Measurements from ENCODE around the gene TNKS2. TPM values are rescaled to one million over a fixed set of nuclear protein-coding genes. Genes with fewer than 3 reads are reported as not detected.

TNKS2 gene
- total RNA-seq, 3 donors from 2014 or later (not counting 1 experiment from before 2014, with no cell fraction given) = 47.0 to 50.9 (median 47.9) TPM

GRCh38 chr10:91910467-91910866 lies 112.2 kb downstream of the TNKS2 start:
- WGBS (ENCODE audit: insufficient coverage) = 93% methylated on average over 3 of the region's 4 CpGs
- intact Hi-C loops (cut with micrococcal nuclease) = no loop called here
- H3K4me1 ChIP-seq (ENCODE audit: control insufficient read depth, insufficient read depth, low read length) = peaks cover 16% of the 10 kb centered on the region
- no peaks in the 10 kb centered on the region for H3K36me3 Mint-ChIP-seq
- H3K4me1 Mint-ChIP-seq = peaks cover 26% of the 10 kb centered on the region in 2 donors
- H3K27ac Mint-ChIP-seq = no peak overlapping the region
- ATAC-seq = no peak
- TF ChIP-seq CTCF (IDR thresholded peaks at IDR 0.05) = no peak
- H3K4me3 Mint-ChIP-seq = peak overlapping the region; percentile 31
- H3K27me3 ChIP-seq (ENCODE audit: control insufficient read depth, insufficient read depth, low read length) = peaks cover 7% of the 10 kb centered on the region
- peaks cover 6 to 15% of the 10 kb centered on the region in 2 donors for H3K27me3 Mint-ChIP-seq (ENCODE audit: low read depth in 2 of 2)
- DNase-seq = no peak
- no peaks in the 10 kb centered on the region for H3K9me3 ChIP-seq (ENCODE audit: control insufficient read depth, insufficient read depth, low read length)
- no peak overlapping the region for H3K4me3 ChIP-seq (ENCODE audit: low read length)
- no peaks in the 10 kb centered on the region for H3K36me3 ChIP-seq (ENCODE audit: control insufficient read depth, insufficient read depth, low read length)
- H3K9me3 Mint-ChIP-seq = no peaks in the 10 kb centered on the region
- H3K27ac ChIP-seq (ENCODE audit: low read length) = no peak overlapping the region

Other genes starting within 250 kb of the TNKS2 start
- not detected for gene PPP1R3C, start 165.4 kb upstream of the TNKS2 start, total RNA-seq
- gene FGFBP3, start 111.1 kb downstream of the TNKS2 start, total RNA-seq = 1 to 10 TPM; 2.0 to 2.9 (median 2.4) TPM
- 10 to 100 TPM; 77.3 to 88.7 (median 80.7) TPM for gene BTAF1, start 125.3 kb downstream of the TNKS2 start, total RNA-seq